Smooth muscle cell (in vitro differentiated cells): ENCODE results near the gene ZNF292. TPM values are rescaled to one million over a fixed set of nuclear protein-coding genes. Genes with fewer than 3 reads are reported as not detected.

Experiments
- DNase-seq: peaks from one replicate; lab custom pipeline; 2025; ENCODE audit not compliant: unreplicated experiment; lab: John Stamatoyannopoulos, UW
- H2AFZ ChIP-seq: fragments of 200-600 bp; sonication (generic); 2 replicates; pipeline ENCODE4 v1.6.0; 2016; ENCODE audit warnings: antibody characterized with exemption, low read depth, mild to moderate bottlenecking
- H3F3A ChIP-seq: fragments of 200-600 bp; sonication (generic); 2 replicates; pipeline ENCODE4 v1.6.0; 2017; ENCODE audit warnings: antibody characterized with exemption, low read depth
- H3K27ac ChIP-seq: fragments of 200-600 bp; sonication (generic); 2 replicates; pipeline ENCODE4 v1.5.1; 2016; ENCODE audit warnings: low read depth, mild to moderate bottlenecking
- H3K27me3 ChIP-seq: fragments of 200-600 bp; sonication (generic); 2 replicates; pipeline ENCODE4 v1.6.1; 2016; ENCODE audit warnings: low read depth, mild to moderate bottlenecking
- H3K36me3 ChIP-seq: fragments of 200-600 bp; sonication (generic); 2 replicates; pipeline ENCODE4 v1.5.1; 2016; ENCODE audit warnings: low read depth
- H3K4me1 ChIP-seq: fragments of 200-600 bp; sonication (generic); 2 replicates; pipeline ENCODE4 v1.5.1; 2016; ENCODE audit warnings: low read depth
- H3K4me2 ChIP-seq: fragments of 200-600 bp; sonication (generic); 2 replicates; pipeline ENCODE4 v1.6.0; 2016; ENCODE audit warnings: mild to moderate bottlenecking
- H3K4me3 ChIP-seq: fragments of 200-600 bp; sonication (generic); 2 replicates; pipeline ENCODE4 v1.5.1; 2016; ENCODE audit warnings: mild to moderate bottlenecking
- H3K79me2 ChIP-seq: fragments of 200-600 bp; sonication (generic); 2 replicates; pipeline ENCODE4 v1.6.0; 2016; ENCODE audit warnings: low read depth, mild to moderate bottlenecking
- H3K9ac ChIP-seq: fragments of 200-600 bp; sonication (generic); 2 replicates; pipeline ENCODE4 v1.6.0; 2016; ENCODE audit warnings: low read depth
- H3K9me3 ChIP-seq: fragments of 200-600 bp; sonication (generic); replicated peaks from 2 replicates; pipeline ENCODE4 v1.5.1; 2016; ENCODE audit warnings: low read depth
- H4K20me1 ChIP-seq: fragments of 200-600 bp; sonication (generic); 2 replicates; pipeline ENCODE4 v1.6.0; 2016; ENCODE audit warnings: low read depth
- WGBS: methylation state at CpG from one replicate; pipeline ENCODE4 v1.1.7; 2016; ENCODE audit warnings: low lambda C conversion rate; 5-methylcytosine and 5-hydroxymethylcytosine counted together
- polyA plus RNA-seq: library from polyadenylated mRNA; unstranded; fragments of >200 nt; fragmentation: Nextera tagmentation; extraction: Ambion mirVana; gene quantifications from 2 replicates; pipeline ENCODE4 v1.2.1, GENCODE V29; 2016
- total RNA-seq: library from RNA; depleted of rRNA; stranded (reverse); fragments of >200 nt; gene quantifications from 2 replicates; pipeline ENCODE4 v1.2.3, GENCODE V29; 2014
- TF ChIP-seq, protein P1 (sequence below): fragments of 200-600 bp; sonication (generic); IDR thresholded peaks from 2 replicates; pipeline ENCODE4 v1.5.1; 2017; ENCODE audit warnings: borderline replicate concordance, mild to moderate bottlenecking, antibody characterized with exemption; ENCODE audit not compliant: insufficient read depth, poor library complexity, severe bottlenecking

Gene ZNF292
- total and polyA plus RNA-seq, 2 experiments from 2014 or later = 29.4 to 50.3 TPM

DNA sequence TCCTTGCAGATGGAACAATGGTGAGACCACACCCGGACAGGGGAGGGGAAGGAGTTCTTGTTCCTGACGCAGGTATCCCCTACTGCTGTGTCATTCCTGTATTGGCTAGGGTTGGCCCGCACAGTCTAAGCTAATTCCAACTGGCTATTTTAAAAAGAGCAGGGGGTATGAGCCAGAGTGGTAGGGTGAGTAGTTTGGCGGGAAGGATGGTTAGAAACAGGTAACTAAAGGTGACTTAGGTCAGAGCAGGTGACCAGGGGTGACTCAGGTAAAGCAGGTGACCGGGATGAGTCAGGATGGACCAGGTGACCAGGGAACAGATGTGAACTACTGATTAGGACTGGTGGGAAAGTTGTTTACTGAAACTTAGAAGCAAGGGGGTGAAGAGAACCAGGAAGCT, 58.0 kb downstream of the ZNF292 start:
- H3K4me2 ChIP-seq = no peak overlapping the region
- 75% methylated on average over 5 of the region's 5 CpGs for WGBS
- TF ChIP-seq, protein P1, sequence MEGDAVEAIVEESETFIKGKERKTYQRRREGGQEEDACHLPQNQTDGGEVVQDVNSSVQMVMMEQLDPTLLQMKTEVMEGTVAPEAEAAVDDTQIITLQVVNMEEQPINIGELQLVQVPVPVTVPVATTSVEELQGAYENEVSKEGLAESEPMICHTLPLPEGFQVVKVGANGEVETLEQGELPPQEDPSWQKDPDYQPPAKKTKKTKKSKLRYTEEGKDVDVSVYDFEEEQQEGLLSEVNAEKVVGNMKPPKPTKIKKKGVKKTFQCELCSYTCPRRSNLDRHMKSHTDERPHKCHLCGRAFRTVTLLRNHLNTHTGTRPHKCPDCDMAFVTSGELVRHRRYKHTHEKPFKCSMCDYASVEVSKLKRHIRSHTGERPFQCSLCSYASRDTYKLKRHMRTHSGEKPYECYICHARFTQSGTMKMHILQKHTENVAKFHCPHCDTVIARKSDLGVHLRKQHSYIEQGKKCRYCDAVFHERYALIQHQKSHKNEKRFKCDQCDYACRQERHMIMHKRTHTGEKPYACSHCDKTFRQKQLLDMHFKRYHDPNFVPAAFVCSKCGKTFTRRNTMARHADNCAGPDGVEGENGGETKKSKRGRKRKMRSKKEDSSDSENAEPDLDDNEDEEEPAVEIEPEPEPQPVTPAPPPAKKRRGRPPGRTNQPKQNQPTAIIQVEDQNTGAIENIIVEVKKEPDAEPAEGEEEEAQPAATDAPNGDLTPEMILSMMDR = no peak
- H3K79me2 ChIP-seq = peaks cover 90% of the 10 kb centered on the region
- H4K20me1 ChIP-seq = peaks cover 100% of the 10 kb centered on the region
- no peak overlapping the region for H2AFZ ChIP-seq
- no peaks in the 10 kb centered on the region for H3K27me3 ChIP-seq
- H3K4me1 ChIP-seq = peaks cover 13% of the 10 kb centered on the region
- H3K27ac ChIP-seq = peak overlapping the region; percentile 61
- H3K9ac ChIP-seq = no peak overlapping the region
- peaks cover 11% of the 10 kb centered on the region for H3K36me3 ChIP-seq
- no peak overlapping the region for H3K4me3 ChIP-seq
- no peaks in the 10 kb centered on the region for H3K9me3 ChIP-seq
- no peak for DNase-seq
- peaks cover 3% of the 10 kb centered on the region for H3F3A ChIP-seq

DNA sequence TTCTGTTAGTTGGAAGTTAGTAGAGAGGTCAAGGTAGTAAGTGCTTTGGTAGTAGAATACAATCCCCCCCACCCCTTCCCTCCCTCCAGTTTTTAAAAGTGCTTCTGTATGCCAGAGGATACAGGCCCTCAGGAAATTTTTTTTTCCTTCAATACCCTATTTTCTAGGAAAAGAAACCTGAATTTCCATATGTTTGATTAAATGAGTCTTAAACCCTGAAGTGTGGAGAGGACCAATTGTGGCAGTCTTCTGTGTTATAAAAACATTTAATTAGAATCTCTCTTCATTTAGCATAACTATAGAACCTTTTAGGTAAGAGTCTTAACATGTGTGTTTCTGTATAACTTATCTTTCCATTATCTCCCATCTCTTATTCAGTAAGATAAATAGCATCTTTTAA, 59.5 kb downstream of the ZNF292 start:
- H3K9ac ChIP-seq = no peak overlapping the region
- peak overlapping the region; percentile 61 for H3K27ac ChIP-seq
- no peak overlapping the region for H2AFZ ChIP-seq
- peaks cover 99% of the 10 kb centered on the region for H4K20me1 ChIP-seq
- no peak for DNase-seq
- H3K4me2 ChIP-seq = no peak overlapping the region
- H3K4me1 ChIP-seq = peaks cover 6% of the 10 kb centered on the region
- no peaks in the 10 kb centered on the region for H3K9me3 ChIP-seq
- H3F3A ChIP-seq = peaks cover 2% of the 10 kb centered on the region
- H3K36me3 ChIP-seq = peaks cover 16% of the 10 kb centered on the region
- no peak overlapping the region for H3K4me3 ChIP-seq
- H3K27me3 ChIP-seq = no peaks in the 10 kb centered on the region
- H3K79me2 ChIP-seq = peaks cover 78% of the 10 kb centered on the region
- TF ChIP-seq, protein P1 = no peak

- 97% methylated on average over 1 of the region's 1 CpG for WGBS
- no peak overlapping the region for H3K27ac ChIP-seq
- H3K9ac ChIP-seq = no peak overlapping the region
- TF ChIP-seq, protein P1 = no peak
- no peaks in the 10 kb centered on the region for H3K4me1 ChIP-seq
- H3K4me2 ChIP-seq = no peak overlapping the region
- peaks cover 86% of the 10 kb centered on the region for H4K20me1 ChIP-seq
- DNase-seq = no peak
- H3K9me3 ChIP-seq = no peaks in the 10 kb centered on the region
- H3K4me3 ChIP-seq = no peak overlapping the region
- H3K36me3 ChIP-seq = peaks cover 27% of the 10 kb centered on the region
- no peak overlapping the region for H2AFZ ChIP-seq
- no peaks in the 10 kb centered on the region for H3K27me3 ChIP-seq
- peaks cover 30% of the 10 kb centered on the region for H3K79me2 ChIP-seq
- no peaks in the 10 kb centered on the region for H3F3A ChIP-seq
Observed at GRCh38 chr6:87220997-87221396, 65.6 kb downstream of the ZNF292 start.

DNA sequence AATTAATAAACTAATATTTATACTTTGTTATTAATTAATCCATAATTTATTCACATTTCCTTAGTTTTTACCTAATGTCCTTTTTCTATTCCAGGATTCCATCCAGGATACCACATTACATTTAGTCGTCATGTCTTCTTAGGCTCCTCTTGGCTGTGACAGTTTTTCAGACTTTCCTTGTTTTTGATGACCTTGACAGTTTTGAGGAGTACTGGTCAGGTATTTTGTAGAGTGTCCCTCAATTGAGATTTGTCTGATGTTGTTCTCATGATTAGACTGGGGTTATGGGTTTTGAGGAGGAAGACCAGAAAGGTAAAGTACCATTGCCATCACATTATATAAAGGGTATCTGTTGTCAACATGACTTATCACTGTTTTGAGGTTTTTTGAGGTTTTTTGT, 67.3 kb downstream of the ZNF292 start:
- DNase-seq = no peak
- 100% methylated on average over 1 of the region's 1 CpG for WGBS
- no peak overlapping the region for H3K9ac ChIP-seq
- no peak overlapping the region for H3K4me2 ChIP-seq
- H4K20me1 ChIP-seq = peaks cover 80% of the 10 kb centered on the region
- H2AFZ ChIP-seq = no peak overlapping the region
- no peaks in the 10 kb centered on the region for H3K4me1 ChIP-seq
- no peaks in the 10 kb centered on the region for H3K9me3 ChIP-seq
- TF ChIP-seq, protein P1 = no peak
- no peaks in the 10 kb centered on the region for H3K27me3 ChIP-seq
- no peak overlapping the region for H3K27ac ChIP-seq
- H3K79me2 ChIP-seq = peaks cover 31% of the 10 kb centered on the region
- H3K4me3 ChIP-seq = no peak overlapping the region
- H3F3A ChIP-seq = no peaks in the 10 kb centered on the region
- peaks cover 20% of the 10 kb centered on the region for H3K36me3 ChIP-seq
